A673 (cell line): ENCODE measurements around the gene PHC2.

Experiments
- CTCF ChIP-seq: fragments of 300-800, 200-600 bp; sonication (generic); conservative IDR thresholded peaks from 2 replicates; pipeline ENCODE4 v1.5.1; 2017; ENCODE audit warnings: low read depth, mild to moderate bottlenecking, antibody characterized with exemption, low read length, moderate library complexity, mixed read lengths
- EZH2 ChIP-seq: fragments of 200-600 bp; sonication (generic); IDR thresholded peaks from 2 replicates; pipeline ENCODE4 v1.6.1; 2017; ENCODE audit warnings: borderline replicate concordance, low read depth, mild to moderate bottlenecking, mixed read lengths, antibody characterized with exemption, low read length; ENCODE audit not compliant: poor library complexity, severe bottlenecking

GRCh38 chr1:33275195-33275594 is 155.7 kb downstream of the PHC2 start:
- TF ChIP-seq CTCF (no peak), EZH2 (no peak)
